MV-4-11 (cell line): Measurements from ENCODE around the gene FNDC3B.
A peak's percentile ranks its signal among the peaks of the same experiment; 100 is the strongest.

ENCODE experiments used
- DNase-seq: peaks from one replicate; lab custom pipeline; 2025; lab: John Stamatoyannopoulos, UW

FNDC3B gene

DNA sequence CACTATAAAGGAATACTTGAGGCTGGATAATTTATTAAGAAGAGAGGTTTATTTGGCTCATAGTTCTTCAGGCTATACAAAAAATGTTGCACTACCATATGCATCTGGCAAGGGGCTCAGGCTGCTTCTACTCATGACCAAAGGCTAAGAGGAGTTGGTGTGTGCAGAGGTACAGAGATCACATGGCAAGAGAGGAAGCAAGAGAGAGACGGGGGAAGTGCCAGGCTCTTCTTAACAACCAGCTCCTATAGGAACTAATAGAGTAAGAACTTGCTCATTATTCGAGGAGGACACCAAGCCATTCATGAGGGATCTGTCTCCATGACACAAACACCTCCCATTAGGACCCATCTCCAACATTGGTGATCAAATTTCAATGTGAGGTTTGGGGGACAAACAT, 6.0 kb upstream of the FNDC3B start:
- no peak for DNase-seq

DNA sequence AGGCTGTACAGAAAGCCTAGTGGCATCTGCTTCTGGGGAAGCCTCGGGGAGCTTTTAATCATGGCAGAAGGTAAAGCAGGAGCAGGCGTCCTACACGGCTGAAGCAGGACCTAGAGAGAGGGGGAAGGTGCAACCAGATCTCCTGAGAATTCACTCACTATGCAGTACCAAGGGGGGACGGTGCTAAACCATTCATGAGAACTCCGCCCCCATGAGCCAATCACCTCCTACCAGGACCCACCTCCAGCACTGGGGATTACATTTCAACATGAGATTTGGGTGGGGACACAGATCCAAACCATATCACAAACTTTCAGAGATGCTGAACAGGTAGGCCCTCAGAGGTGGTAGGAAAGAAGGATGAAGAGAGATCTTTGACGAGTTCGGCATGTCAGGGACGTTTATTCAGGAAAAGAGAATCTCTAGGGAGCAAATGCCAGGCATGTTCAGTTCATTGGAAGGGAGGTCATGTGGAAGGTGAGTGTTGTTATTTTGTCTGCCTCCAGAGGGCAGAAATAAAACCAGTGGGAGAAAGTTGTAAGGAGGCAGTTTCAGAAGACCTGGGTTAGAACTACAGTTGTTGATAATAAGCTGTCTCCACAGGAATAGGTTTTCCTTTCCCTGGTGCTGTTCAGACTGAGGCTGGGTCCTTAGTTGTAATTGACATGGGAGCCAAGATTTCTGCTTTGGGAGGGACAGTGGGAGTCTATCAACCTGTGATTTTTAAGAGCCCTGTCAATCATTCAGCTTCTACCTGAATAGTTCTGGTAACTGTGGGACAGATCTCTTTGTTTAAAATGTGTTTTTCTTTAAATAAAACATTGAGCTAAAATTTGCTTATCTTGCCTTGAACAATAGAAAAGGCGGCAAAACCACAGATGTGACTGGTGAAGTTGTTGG, 4.3 kb upstream of the FNDC3B start:
- DNase-seq = peak; percentile 25

DNA sequence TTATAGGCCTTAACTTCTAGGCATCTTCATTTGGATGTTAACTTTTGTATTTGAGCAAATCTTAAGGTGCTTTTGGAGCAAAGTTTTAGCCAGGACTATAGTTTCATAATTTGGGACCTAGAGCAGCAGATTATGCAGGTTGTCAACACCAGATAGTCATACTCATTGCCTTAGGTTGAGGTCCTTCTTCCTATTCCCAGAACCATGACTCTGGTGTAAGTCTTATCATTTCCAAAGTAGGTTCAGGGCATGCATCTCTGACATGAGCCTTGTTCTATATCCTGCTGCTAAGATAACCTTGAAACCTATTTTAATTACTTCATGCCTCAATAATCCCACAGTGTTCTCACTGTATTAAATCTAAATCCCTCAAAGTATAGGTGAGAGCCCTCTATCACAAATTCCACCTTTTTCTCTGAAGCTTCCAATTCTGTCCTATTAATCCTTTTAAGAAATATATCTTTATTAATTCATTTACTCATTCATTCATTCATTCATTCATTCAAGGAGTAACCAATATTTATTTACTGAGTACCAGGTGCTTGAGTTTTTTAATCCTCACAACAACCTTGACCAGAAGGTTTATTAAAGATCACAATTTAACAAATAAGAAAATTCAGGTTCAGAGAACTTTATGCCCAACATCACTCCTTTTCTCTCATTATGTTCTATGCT, 2.7 kb upstream of the FNDC3B start:
- DNase-seq = no peak

DNA sequence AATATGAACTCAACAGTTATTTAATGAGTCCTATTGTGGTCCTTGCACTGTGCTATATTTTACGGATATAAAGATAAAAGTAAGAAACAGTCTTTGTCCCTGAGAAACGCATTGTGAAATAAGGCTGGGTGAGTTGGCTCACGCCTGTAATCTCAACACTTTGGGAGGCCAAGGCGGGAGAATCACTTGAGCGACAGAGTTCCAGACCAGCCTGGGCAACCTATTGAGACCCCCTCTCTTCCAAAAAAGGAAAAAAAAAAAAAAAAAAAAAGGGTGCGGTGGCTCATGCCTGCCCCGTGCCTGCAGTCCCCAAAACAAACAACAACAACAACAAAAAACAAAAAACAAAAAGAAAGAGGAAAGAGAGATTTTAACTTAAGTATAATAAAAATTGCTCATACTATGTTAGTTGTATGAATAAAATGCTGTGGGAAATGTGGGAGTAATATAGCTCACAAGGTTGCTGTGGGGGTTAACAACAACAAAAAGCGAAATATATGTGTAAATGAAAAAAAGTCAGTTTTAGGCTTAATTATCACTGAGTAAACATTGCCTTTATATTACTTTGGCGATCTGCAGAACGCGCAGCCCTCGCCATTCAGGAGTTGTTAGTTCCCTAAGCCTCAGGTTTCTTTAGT, 461 bp upstream of the FNDC3B start:
- peak; percentile 45 for DNase-seq

DNA sequence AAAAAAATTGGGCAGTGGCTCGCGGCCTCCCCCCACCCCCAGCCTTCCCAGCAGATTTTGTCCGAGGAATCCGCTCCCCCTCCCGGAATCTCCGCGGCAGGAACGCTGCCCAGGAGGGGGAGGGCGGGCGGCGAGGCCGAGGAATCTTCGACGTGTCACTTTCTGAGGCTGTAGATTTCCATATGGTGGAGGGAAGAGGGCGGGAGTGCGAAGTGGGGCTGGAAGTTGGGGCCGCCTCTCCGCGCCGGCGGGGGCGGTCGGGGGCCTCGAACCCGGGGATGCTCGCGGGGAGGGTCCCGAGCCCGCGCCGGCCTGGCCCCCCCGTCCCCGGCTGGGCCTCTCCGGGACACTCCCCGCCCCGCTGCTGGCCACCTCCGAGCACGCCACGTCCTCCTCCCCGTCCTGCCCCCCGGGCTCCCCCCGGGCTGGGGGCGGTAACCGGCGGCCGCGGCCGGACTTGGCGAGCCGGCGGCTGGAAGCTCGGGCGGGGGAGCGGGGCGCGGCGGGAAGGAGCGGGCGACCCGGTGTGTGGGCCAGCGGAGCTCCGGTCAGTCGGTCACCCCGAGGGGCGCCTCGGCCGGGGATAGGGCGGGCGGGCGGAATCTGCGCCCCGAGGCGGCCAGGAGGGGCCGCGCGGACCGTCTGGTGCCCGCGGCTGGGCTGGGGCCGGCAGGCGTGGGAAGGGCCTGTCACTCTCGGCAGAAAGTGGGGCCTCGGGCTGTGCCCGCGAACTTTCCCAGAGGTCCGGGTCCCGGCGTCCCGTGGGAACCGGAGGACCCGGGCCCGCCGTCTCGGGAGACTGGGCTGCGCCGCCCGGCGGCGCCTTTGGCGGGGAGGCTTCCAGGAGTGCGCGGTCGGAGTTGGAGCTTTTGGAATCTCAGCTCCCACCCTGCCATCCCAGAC, 951 bp downstream of the FNDC3B start:
- DNase-seq = no peak

DNA sequence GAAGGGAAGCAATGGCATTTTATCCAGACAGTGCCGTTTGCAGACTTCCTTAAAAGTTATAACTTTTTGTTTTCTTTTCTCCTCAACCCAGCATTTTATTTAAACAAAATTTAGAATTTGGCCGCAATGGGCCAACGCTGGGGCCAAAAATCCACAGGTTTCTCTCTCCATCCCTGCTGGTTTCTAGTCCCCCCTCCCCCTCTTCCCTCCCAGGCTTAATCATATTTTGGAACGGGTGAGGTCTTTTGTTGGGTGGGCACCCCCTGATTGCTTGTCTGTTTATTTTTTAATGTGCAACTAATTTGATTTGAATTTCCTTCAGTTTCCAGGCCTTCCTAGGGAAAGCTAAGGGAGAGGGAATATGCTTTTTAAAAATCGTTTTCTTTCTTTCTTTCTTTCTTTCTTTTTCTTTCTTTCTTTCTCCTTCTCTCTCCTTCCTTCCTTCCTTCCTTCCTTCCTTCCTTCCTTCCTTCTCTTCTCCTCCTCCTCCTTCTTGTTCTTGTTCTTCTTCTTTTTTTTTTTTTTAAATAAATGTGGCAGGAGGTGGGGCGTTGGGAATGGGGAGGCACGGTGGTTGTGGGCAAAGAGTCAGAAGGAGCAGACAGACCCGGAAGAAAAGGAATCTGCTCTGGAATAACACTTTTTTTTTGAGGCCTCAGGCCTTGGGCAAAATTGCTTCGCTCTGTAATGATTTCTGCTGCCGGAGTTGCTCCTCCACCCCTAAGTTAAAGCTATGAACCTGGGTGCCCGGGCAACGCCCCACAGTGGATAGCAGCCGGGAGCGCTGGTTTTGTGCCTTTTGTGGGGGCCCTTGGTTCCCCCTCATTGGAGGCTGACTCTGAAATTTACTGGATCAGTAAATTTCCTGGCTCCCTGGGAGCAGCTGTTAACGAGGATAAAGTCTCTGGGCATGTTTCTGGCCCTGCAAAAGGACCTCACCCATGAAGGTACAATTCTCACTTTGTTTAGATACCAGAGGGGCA, 1.9 kb downstream of the FNDC3B start:
- no peak for DNase-seq

DNA sequence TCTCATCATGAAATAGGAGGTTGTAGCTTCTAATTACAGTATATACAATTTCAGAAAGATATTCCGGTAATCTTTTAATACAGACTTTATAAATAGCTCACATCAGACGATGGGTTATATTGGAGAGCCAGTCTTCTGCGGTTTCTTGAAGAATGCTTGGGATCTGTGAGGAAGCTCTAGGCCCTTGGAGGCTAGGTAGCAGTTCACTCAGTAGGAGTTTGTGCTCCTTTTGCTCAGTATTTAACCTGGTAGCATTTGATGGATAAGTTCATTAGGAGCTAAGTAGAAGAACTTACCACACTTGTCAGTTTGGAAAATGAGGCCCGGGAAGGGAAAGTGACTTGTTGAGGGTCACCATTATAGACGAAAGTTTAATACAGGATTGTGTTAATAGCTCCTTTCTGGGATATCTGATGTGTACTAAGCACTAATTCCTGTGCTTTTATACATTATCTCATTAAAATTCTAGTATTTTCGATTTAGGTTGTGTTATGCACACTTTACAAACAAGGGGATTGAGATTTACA, 2.8 kb downstream of the FNDC3B start:
- no peak for DNase-seq

DNA sequence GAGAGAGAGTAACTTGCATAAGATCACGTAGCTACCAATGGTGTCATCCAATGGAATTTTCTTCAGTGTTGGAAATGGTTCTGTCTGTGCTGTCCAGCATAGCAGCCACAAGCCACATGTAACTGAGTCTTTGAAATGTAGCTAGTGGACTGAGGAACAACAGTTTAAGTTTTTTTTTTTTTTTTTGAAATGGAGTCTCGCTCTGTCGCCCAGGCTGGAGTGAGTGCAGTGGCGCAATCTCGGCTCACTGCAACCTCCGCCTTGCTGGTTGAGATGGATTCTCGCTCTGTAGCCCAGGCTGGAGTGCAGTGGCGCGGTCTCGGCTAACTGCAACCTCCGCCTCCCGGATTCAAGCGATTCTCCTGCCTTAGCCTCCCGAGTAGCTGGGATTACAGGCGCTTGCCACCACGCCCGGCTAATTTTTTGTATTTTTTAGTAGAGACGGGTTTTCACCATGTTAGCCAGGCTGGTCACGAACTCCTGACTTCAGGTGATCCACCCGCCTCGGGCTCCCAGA, 3.3 kb downstream of the FNDC3B start:
- DNase-seq = peak; percentile 35

DNA sequence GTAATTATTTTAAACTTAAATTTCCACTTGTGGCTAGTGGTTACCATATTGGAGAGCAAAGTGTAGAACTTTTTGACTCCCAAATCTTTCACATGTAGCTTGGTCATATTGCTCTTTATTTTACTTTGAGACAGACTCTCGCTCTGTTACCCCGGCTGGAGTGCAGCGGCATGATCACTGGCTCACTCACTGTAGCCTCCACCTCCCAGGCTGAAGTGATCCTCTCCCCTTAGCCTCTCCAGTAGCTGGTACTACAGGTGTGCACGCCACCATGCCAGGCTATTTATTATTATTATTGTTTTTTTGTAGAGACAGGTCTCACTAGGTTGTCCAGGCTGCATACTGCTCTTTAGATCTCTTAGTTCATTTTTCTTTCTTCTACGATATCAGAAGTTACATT, 3.9 kb downstream of the FNDC3B start:
- DNase-seq = no peak

DNA sequence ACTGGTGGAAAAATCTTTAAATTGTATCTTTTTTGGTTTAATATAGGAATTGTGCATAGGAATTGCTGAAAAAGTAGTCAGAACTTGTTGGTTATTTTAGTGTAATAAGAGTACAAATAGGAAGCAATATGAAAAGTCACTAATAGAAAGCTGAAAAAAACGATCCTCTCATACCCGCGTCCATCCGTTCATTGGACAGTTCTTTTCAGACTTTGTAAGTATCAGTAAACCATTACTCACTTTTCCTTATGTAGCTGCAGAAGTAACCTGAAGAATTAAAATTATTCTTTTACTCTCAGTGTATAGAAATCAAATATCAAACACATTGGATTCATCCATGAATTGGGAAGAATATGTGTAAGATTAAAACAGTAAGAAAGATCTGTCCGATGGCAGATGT, 4.4 kb downstream of the FNDC3B start:
- no peak for DNase-seq

DNA sequence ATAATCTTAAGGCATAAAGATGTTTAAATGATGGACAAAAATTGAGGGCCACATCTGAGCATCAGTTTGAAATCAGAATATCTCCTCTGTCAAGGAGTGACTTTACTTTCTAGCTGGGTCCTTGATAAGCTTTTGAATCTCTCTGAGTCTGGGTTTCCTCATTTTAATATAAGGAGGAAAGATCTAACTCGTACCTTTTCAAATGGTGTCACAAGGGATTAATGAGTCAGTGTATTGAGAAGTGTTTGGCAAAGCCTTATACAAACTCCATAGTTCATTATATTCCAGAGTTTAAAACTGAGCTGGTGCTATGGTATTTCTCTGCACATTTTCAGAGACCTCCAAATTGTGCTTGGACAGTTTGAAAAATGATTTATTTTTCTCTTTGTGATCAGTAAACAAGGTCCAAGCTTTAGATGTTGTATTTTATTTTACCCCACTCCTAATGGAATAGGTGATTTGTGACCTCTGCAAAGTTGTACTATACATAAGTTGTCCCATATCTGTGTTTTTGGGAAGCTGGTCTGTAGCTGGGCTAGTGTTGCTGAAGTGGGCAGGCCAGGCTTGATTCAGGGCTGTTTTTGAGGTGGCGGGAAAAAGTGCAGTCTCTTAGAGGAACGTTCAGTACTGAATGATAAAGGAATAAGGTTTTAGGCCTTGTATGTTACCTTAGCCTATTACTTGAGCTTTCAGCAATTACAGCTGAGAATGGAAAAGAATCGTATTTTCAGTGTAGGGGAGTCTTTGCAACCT, 5.6 kb downstream of the FNDC3B start:
- no peak for DNase-seq

DNA sequence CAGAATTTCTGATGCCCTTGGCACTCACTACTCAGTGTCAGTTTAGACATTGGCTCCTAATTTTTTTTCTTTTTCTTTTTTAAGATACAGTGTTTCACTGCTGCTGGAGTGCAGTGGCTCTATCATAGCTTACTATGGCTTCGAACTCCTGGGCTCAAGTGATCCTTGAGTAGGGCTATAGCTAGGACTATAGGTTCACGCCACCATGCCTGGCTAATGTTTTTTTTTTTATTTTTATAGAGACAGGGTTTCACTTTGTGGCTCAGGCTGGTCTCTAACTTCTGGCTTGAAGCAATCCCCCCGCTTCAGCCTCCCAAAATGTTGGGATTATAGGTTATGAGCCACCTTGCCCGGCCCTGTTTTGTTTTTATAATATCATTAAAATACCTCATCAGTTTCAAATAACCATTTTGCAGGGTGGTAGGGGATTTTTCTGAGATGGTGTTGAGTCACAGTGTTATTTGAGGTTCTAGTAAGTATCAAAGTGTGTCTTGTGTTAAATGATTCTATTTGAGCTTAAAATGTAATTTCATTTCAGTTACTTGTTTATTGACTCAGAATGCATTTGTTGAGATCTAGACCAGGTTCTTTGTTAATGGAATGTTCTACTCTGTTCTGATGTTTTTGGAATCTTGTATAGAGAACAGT, 7.0 kb downstream of the FNDC3B start:
- DNase-seq = no peak

DNA sequence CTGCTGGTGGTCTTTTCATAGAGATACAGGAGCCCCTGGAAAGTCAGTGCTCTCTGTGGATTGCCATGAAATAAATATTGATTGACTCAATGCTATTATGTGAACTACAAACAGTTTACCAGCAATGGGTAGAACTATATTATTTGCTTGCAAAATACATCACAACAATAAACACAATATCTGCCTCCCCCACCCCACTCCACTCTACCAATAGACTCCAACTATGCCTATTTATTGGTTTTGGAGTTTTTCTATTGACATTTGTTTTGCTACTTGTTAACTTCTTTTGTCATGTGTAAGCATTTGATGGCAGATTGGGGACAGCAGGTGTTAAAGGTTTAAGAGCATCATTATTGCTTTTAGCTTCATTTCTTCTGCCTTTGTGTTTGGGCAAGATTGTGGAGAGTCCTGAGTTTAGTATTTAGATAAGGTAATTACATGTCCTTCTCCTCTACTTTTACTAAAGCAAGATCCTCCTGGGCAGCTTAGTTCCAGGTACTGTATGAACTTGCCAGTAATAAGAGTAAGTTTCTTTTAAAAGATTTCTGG, 8.3 kb downstream of the FNDC3B start:
- DNase-seq = no peak

DNA sequence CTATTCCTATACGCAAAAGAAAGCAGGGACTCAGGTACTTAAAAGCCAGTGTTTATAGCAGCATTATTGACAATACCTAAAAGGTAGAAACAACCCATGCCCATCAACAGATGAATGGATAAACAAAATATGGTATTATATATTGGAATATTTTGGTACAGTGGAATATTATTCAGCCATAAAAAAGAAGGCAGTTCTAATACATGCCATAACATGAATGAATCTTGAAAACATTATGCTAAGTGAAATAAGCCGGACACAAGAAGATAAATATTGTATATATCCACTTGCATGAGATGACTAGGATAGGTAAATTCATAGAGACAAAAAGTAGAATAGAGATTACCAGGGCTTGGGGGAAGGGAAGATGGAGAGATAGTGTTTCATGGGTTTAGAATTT, 9.2 kb downstream of the FNDC3B start:
- DNase-seq = no peak

DNA sequence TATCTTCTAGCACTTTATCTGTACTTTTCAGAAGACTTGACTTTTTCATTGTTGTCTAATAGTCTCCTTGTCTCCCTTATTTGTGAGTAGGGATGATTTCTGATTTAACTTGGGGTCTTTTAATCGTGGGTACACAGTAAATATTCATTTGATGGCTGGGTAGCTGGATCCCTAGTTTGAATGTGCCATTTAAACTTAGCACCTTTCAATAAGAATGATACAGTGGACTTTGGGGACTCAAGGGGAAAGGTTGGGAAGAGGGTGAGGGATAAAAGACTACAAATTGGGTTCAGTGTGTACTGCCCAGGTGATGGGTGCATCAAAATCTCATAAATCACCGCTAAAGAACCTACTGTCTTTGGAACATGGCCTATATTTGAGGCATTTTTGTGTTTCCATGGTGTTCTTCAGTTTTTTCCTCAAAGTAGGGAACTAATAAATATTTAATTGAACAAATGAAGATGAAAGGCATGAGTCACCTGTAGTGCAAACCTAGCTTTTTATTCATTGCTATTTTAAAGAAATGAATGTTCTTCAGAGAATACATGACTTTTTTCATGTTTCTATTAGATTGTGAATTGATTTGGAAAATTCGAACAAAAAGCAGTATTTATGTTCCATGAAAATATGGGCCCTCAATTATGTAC, 12.1 kb downstream of the FNDC3B start:
- DNase-seq = no peak

DNA sequence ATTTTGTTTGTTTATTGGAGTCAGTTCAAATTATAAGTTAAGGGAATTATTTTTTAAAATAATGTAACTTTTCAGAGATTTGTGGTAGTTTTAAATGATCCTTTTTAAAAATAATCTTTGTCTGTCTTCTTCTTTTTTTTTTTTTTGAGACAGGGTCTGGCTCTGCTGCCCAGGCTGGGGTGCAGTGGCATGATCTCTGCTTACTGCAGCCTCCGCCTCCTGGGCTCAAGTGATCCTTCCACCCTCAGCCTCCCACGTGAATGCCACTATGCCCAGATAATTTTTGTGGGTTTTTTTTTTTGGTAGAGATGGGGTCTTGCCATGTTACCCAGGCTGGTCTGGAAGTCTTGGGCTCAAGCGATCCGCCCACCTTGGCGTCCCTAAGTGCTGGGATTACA, 12.6 kb downstream of the FNDC3B start:
- DNase-seq = no peak

DNA sequence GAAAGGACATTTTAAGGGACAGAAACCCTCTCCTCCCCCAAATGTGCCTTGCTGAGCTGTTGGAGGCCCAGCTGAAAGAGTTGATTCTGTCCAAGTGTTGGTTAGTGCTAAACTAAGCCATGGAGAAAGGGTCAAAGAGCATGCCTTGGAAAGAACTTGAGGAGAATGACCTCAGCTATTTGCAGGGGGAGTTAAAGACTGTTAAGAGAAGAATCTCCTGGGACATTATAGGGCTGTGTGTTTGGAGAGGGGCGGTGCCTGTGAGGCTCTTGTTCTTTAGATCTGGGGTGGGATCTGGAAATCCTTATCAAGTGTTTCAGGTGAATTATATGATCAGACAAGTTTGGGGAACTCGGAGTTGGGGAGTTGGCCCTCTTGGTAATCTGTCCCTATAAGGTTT, 13.0 kb downstream of the FNDC3B start:
- no peak for DNase-seq

DNA sequence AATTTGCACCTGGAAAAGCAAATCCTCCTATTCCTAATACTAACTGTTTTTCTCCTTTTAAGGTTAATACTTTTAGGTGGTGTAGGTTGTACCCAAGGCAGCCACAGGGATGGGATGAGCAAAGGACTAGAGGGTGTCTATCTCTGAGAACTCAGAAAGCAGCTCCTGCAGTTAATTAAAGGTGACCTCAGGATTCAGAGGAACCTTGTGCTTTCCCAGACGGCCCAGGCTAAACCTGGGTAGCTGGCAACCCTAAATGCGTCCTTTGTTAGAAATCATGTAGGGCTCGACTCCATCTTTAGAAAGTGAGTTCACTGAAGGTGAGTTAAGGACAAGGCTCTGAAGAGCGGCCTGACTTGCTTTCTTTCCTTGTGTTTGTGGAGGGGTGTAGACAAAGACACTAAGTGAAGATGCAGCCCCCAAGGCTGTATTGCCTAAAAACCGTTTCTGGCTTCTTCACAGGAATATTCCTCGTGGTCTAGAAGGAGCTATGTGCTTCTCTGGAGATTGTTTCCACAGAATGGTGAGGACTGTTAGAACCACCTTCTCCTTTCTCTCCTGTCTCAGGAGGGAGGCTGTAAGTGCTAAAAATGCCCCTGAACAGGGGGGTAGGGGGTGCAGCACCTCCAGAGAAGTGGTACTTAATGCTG, 14.9 kb downstream of the FNDC3B start:
- DNase-seq = no peak
